Gastrocnemius medialis (tissue), 4 donors: Measurements from ENCODE around the gene NAA11.

Experiments
- CTCF ChIP-seq, 5 experiments: fragments of 450-650 bp in 3 of 5; fragments of 200-600 bp in 2 of 5; sonication (generic) in 2 of 5; IDR thresholded peaks in 4 of 5; conservative IDR thresholded peaks in 1 of 5; 1 replicate in 4 of 5; 2 replicates in 1 of 5; pipeline ENCODE4 v1.5.1; 2016 to 2019; ENCODE audit warnings: antibody characterized with exemption in 5 of 5, mild to moderate bottlenecking in 3 of 5, moderate library complexity in 3 of 5
- POLR2A ChIP-seq, 2 donors: fragments of 450-650 bp; IDR thresholded peaks; one replicate each; pipeline ENCODE4 v1.6.1; 2017; ENCODE audit warnings: antibody characterized with exemption in 2 of 2, mild to moderate bottlenecking in 2 of 2, moderate library complexity in 2 of 2

GRCh38 chr4:79334341-79334740, 8.5 kb upstream of the NAA11 start:
- TF ChIP-seq CTCF (IDR thresholded peaks at IDR 0.05 in 4 of 5, conservative IDR thresholded peaks at IDR 0.05 in 1 of 5) (no peak), POLR2A (IDR thresholded peaks at IDR 0.05) (no peak)
